C1 segment of cervical spinal cord (tissue), 14 donors: ENCODE measurements around the gene SCAMP5.

ENCODE experiments used
- DNase-seq, 14 donors: peaks; one replicate each; lab custom pipeline; 2025; lab: John Stamatoyannopoulos, UW

The SCAMP5 gene

DNA sequence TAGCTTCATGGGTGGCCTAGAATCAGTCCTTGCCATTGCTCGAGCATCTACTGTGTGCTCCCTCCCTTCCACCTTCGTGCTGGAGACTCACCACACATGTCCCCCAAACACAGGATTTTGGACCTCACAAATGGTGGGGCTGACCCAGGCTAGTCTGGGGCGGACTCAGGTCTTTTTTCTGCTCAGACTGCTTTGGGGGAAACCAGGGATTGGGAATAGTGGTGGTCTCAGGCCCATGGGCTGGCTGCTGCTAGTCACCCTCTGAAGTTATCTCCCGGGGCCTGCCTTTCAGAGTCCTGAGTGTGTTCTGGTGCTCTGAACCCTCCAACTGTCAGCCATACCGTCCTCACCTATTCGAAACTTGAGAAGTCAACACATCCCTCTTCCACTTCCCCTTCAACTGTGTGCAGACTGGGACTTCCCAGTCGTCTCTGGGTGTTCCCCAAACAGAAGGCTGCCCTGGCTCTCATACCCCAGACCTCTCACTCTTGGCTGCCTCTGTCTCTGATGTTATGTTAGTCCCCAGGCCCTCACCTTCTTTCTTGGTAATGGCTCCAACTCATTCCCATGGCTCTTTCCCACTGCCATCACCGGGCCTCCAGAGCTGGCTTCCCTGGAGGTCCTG, 74.0 kb downstream of the SCAMP5 start:
- peak in 3 of 14 donors; percentile 15 to 26 (median 24) for DNase-seq

- DNase-seq = no peak
Observed at GRCh38 chr15:75070674-75071073, 75.3 kb downstream of the SCAMP5 start.
